GM18498 (cell line): ENCODE data around the gene CD151.
A peak's percentile ranks its signal among the peaks of the same experiment; 100 is the strongest.

Source experiments
- ATAC-seq: cut with Tn5 transposase; IDR thresholded peaks from one replicate; pipeline ENCODE4 v1.9.1; 2021; ENCODE audit warnings: mild to moderate bottlenecking, moderate library complexity; ENCODE audit not compliant: unreplicated experiment

Gene CD151

GRCh38 chr11:841981-842369, 9.2 kb downstream of the CD151 start:
- peak; percentile 27 for ATAC-seq

GRCh38 chr11:842370-843002, 9.7 kb downstream of the CD151 start, which contains the start of the genes POLR2L and TSPAN4:
TSS of gene POLR2L (minus strand) at chr11:842529. CDS start at chr11:842508, 21 bp downstream.
TSS of gene TSPAN4 (plus strand) at chr11:842852. CDS start at chr11:850305, 7,453 bp downstream.
- ATAC-seq = peak; percentile 68

GRCh38 chr11:843086-843734, 10.5 kb downstream of the CD151 start:
- peak; percentile 15 for ATAC-seq

- ATAC-seq = no peak
Observed at GRCh38 chr11:843818-844692, 11.3 kb downstream of the CD151 start.

- ATAC-seq = no peak
Observed at GRCh38 chr11:844693-845644, 12.2 kb downstream of the CD151 start.

GRCh38 chr11:845872-846495, 13.2 kb downstream of the CD151 start:
- ATAC-seq = no peak

GRCh38 chr11:846496-847098, 13.8 kb downstream of the CD151 start:
- no peak for ATAC-seq

- ATAC-seq = no peak
Observed at GRCh38 chr11:847876-848275, 15.1 kb downstream of the CD151 start.

GRCh38 chr11:848380-848931, 15.7 kb downstream of the CD151 start:
- no peak for ATAC-seq

GRCh38 chr11:849104-849824, 16.5 kb downstream of the CD151 start:
- ATAC-seq = no peak

GRCh38 chr11:849951-850774, 17.4 kb downstream of the CD151 start:
- no peak for ATAC-seq

GRCh38 chr11:850775-851763, 18.3 kb downstream of the CD151 start:
- ATAC-seq = no peak

- no peak for ATAC-seq
Observed at GRCh38 chr11:852762-853161, 20.0 kb downstream of the CD151 start.

- ATAC-seq = no peak
Observed at GRCh38 chr11:853682-854448, 21.1 kb downstream of the CD151 start.

GRCh38 chr11:854601-855329, 22.0 kb downstream of the CD151 start:
- no peak for ATAC-seq
